ENCODE data around the gene RAN.
"Not testable (repeated sequence)": the region's sequence is repeated elsewhere in the genome, so short reads cannot be mapped to it uniquely, and the experiment has no call there.

The RAN gene

DNA sequence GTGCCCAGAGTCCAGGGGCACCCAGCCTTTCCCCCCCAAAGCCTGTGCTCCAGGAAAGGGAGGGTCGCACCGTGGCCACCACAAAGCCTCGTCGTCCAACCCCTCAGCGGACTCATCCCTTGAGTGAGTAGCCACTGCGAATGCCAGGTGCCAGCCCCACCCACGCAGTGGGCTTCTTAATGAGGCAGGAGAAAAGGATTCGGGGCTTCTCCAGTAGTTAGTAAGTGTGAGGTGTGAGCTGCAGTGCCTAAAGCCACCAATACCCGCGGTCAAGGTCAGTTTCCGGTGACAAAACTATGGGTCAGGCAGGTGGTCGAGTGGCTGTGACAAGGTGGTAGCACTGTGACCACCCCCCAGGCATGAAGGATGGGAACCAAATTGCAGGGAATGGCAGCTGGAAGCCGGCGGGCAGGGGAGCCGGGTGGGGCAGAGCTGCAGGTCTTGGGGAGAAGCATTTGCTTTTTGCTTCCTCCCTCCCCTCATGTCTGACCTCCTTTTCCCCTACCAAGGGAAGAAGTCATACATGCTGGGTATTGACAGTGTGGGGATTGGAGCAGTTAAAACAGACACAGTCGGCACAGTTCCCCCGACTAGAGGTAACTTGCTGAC, 8.0 kb downstream of the RAN start:
- Mint-ChIP-seq H3K27ac (peak overlapping the region; percentile 11), H3K4me1 (ENCODE audit: low read depth) (peaks cover 47% of the 10 kb centered on the region), H3K36me3 (peaks cover 12% of the 10 kb centered on the region), H3K4me3 (peak overlapping the region; percentile 78), H3K9me3 (ENCODE audit: low read depth) (no peaks in the 10 kb centered on the region), H3K27me3 (no peaks in the 10 kb centered on the region)

DNA sequence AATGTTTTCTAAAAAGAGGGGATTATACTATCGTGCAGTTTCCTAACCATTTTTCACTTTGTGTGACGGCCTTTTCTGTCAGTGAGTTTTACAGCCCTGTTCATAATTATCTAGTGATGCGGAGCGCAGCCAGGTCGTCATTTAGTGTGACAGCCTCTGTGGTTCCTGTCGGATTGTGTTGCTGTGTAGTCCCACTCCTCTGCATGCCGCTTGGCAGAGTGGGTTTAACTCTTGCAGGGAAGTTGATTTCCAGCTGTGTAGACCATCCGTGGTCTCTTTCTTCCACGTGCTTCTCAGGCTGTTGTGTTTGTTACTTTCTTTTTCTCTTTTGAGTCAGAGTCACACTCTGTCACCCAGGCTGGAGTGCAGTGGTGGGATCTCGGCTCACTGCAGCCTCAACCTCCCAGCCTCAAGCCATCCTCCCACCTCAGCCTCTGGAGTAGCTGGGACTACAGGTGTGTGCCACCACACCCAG, 8.6 kb downstream of the RAN start:
- Mint-ChIP-seq H3K4me1 (ENCODE audit: low read depth) (peaks cover 43% of the 10 kb centered on the region), H3K27me3 (no peaks in the 10 kb centered on the region), H3K36me3 (peaks cover 9% of the 10 kb centered on the region), H3K9me3 (ENCODE audit: low read depth) (no peaks in the 10 kb centered on the region), H3K27ac (peak overlapping the region; percentile 28), H3K4me3 (peak overlapping the region; percentile 78)

GRCh38 chr12:130881046-130881445, 9.2 kb downstream of the RAN start:
- H3K9me3 Mint-ChIP-seq (ENCODE audit: low read depth): no peaks in the 10 kb centered on the region
- H3K36me3 Mint-ChIP-seq: peaks cover 6% of the 10 kb centered on the region
- H3K27ac Mint-ChIP-seq: no peak overlapping the region
- peak overlapping the region; percentile 42 for H3K4me3 Mint-ChIP-seq
- peaks cover 37% of the 10 kb centered on the region for H3K4me1 Mint-ChIP-seq (ENCODE audit: low read depth)
- H3K27me3 Mint-ChIP-seq: no peaks in the 10 kb centered on the region

- H3K27me3 Mint-ChIP-seq: no peaks in the 10 kb centered on the region
- H3K9me3 Mint-ChIP-seq (ENCODE audit: low read depth): no peaks in the 10 kb centered on the region
- H3K4me1 Mint-ChIP-seq (ENCODE audit: low read depth): peaks cover 33% of the 10 kb centered on the region
- no peak overlapping the region for H3K27ac Mint-ChIP-seq
- H3K36me3 Mint-ChIP-seq: peaks cover 6% of the 10 kb centered on the region
- H3K4me3 Mint-ChIP-seq: no peak overlapping the region
Measured at GRCh38 chr12:130881548-130881947, 9.7 kb downstream of the RAN start.

GRCh38 chr12:130887190-130887589, 15.3 kb downstream of the RAN start:
- H3K4me3 Mint-ChIP-seq; H3K27me3 Mint-ChIP-seq; H3K36me3 Mint-ChIP-seq; H3K9me3 Mint-ChIP-seq (ENCODE audit: low read depth); H3K4me1 Mint-ChIP-seq (ENCODE audit: low read depth); H3K27ac Mint-ChIP-seq: not testable (repeated sequence)

- Mint-ChIP-seq H3K36me3 (peaks cover 2% of the 10 kb centered on the region), H3K9me3 (ENCODE audit: low read depth) (no peaks in the 10 kb centered on the region), H3K4me1 (ENCODE audit: low read depth) (no peaks in the 10 kb centered on the region), H3K27ac (no peak overlapping the region), H3K4me3 (no peak overlapping the region), H3K27me3 (peaks cover 1% of the 10 kb centered on the region)
Measured at GRCh38 chr12:130904064-130904463, 32.2 kb downstream of the RAN start.

DNA sequence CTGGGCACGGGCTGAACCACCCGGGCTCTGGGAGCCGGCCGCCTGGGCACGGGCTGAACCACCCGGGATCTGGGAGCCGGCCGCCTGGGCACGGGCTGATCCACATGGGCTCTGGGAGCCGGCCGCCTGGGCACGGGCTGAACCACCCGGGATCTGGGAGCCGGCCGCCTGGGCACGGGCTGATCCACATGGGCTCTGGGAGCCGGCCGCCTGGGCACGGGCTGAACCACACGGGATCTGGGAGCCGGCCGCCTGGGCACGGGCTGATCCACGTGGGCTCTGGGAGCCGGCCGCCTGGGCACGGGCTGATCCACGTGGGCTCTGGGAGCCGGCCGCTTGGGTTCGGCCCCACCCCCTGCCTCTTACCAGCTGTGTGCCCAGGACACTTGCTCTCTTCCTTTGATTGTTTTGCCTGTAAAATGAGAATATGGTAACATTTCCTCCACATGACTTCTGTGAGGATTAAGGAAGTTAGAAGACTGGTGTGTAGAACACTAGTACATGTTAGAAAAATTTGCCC, 33.1 kb downstream of the RAN start:
- H3K36me3 Mint-ChIP-seq; H3K4me1 Mint-ChIP-seq (ENCODE audit: low read depth); H3K4me3 Mint-ChIP-seq; H3K27ac Mint-ChIP-seq; H3K27me3 Mint-ChIP-seq; H3K9me3 Mint-ChIP-seq (ENCODE audit: low read depth): not testable (repeated sequence)

DNA sequence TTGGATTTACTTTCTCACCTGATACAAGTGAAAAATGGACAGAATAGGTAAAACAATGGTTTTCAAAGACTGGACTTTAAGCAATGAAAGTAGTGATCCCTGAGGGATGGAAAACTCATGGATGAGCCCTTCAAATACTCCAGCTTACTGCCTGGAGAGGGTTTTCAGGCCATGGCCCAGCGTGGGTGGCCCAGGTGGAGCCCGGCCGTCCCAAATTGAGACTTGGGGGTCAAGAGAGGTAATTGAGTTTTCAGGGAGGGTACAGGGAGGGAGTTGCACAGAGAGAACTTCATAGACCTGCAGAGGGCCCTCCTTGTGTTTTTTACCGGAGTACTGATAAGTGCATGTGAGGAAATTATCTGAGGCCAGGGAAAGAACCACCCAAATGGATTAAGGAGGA, 37.2 kb downstream of the RAN start:
- H3K27me3 Mint-ChIP-seq: peaks cover 8% of the 10 kb centered on the region
- no peaks in the 10 kb centered on the region for H3K4me1 Mint-ChIP-seq (ENCODE audit: low read depth)
- H3K27ac Mint-ChIP-seq: no peak overlapping the region
- peaks cover 17% of the 10 kb centered on the region for H3K9me3 Mint-ChIP-seq (ENCODE audit: low read depth)
- H3K4me3 Mint-ChIP-seq: no peak overlapping the region
- peaks cover 4% of the 10 kb centered on the region for H3K36me3 Mint-ChIP-seq

DNA sequence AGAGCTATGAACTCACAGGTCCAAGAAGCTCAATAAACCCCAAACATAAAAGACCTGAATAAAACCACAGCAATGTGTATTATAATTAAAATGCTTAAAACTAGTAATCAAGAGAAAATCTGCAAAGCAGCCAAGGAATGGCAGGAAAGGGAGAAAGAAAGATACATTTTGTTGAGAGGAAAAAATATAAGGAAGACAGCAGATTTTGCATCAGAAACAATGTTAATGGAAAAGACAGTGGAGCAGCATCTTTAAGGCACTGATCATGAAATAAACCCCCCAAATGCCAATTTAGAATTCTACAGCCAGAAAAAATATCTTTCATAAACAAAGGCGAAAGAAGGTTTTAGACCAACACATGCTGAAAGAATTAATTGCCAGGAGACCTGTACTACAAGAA, 39.3 kb downstream of the RAN start:
- Mint-ChIP-seq H3K36me3 (peaks cover 4% of the 10 kb centered on the region), H3K9me3 (ENCODE audit: low read depth) (peaks cover 17% of the 10 kb centered on the region), H3K27me3 (peaks cover 17% of the 10 kb centered on the region), H3K4me3 (no peak overlapping the region), H3K4me1 (ENCODE audit: low read depth) (peaks cover under 1% of the 10 kb centered on the region), H3K27ac (no peak overlapping the region)

DNA sequence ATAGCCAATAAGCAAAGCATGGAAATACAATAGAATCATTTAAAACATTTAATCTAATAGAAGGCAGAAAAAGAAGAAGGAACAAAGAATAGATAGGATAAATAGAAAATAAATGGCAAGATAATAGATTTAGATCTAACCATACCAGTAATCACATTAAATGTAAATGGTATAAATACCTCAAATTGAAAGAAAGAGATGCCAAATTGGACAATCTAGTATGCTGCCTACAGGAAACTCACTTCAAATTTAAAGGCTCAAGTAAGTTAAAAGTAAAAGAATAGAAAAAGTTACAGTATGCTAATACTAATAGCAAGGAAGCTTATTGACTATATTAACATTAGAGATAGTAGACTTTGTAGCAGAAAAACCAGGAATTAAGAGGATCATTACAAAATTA, 40.1 kb downstream of the RAN start:
- H3K27me3 Mint-ChIP-seq: peaks cover 24% of the 10 kb centered on the region
- no peak overlapping the region for H3K27ac Mint-ChIP-seq
- peaks cover 17% of the 10 kb centered on the region for H3K9me3 Mint-ChIP-seq (ENCODE audit: low read depth)
- H3K36me3 Mint-ChIP-seq: peaks cover 3% of the 10 kb centered on the region
- H3K4me3 Mint-ChIP-seq: no peak overlapping the region
- peaks cover 3% of the 10 kb centered on the region for H3K4me1 Mint-ChIP-seq (ENCODE audit: low read depth)

DNA sequence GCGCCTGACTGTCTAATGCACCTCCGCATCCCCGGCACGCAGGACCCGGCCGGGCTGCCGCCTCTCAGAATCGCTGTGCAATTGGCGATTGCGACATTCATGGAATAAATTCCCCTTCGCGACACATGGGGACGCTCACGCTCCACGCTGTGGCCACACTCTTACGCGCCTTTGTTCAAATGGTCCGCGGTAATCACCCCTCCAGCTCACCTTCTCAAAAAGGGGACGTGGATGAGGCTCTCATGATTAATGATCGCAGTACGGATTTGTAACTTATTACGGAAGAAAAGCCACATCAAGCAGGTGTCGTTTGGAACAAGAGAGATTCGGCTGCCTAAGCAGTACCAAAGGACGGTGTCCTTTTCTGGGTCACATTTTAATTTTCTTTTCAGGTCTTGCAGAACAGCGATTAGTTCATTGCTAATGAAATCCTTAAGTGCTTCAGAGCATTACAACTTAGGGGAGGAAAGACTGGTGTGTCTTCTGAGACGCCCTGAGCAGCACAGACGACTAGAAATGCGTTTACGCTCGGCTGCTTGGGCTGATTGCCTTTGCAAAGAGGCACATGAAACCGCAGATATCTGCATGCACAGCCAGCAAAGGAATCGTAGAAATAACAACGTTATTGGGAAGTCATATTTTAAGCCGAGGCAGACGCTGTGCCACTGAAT, 44.5 kb downstream of the RAN start:
- Mint-ChIP-seq H3K4me3 (peak overlapping the region; percentile 48), H3K27ac (no peak overlapping the region), H3K36me3 (no peaks in the 10 kb centered on the region), H3K27me3 (peaks cover 40% of the 10 kb centered on the region), H3K4me1 (ENCODE audit: low read depth) (peaks cover 3% of the 10 kb centered on the region), H3K9me3 (ENCODE audit: low read depth) (peaks cover 11% of the 10 kb centered on the region)

DNA sequence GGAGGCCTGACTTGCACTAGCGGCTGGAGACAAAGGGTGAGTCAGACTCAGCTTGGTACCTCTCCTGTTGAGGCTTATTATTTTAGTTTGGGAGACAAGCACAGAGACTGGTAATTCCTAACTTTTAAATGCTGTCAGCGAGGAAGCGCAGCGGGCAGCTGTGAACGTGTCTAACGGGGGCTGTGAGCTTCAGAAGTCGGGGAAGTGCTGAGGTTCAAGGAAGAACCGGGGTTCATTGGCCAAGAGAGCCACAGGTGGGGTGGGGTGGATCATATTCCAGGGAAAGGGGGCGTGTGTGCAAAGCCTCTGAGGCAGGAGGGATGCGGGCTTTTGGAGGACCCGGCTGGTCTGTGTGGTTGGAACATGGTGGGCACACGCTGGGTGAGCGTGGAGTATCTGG, 45.7 kb downstream of the RAN start:
- Mint-ChIP-seq H3K27me3 (peaks cover 38% of the 10 kb centered on the region), H3K9me3 (ENCODE audit: low read depth) (no peaks in the 10 kb centered on the region), H3K4me3 (no peak overlapping the region), H3K27ac (no peak overlapping the region), H3K36me3 (no peaks in the 10 kb centered on the region), H3K4me1 (ENCODE audit: low read depth) (peaks cover 3% of the 10 kb centered on the region)

- peaks cover 37% of the 10 kb centered on the region for H3K27me3 Mint-ChIP-seq
- H3K9me3 Mint-ChIP-seq (ENCODE audit: low read depth): no peaks in the 10 kb centered on the region
- H3K4me1 Mint-ChIP-seq (ENCODE audit: low read depth): peaks cover 3% of the 10 kb centered on the region
- no peaks in the 10 kb centered on the region for H3K36me3 Mint-ChIP-seq
- H3K4me3 Mint-ChIP-seq: no peak overlapping the region
- H3K27ac Mint-ChIP-seq: no peak overlapping the region
Measured at GRCh38 chr12:130919086-130919485, 47.2 kb downstream of the RAN start.

DNA sequence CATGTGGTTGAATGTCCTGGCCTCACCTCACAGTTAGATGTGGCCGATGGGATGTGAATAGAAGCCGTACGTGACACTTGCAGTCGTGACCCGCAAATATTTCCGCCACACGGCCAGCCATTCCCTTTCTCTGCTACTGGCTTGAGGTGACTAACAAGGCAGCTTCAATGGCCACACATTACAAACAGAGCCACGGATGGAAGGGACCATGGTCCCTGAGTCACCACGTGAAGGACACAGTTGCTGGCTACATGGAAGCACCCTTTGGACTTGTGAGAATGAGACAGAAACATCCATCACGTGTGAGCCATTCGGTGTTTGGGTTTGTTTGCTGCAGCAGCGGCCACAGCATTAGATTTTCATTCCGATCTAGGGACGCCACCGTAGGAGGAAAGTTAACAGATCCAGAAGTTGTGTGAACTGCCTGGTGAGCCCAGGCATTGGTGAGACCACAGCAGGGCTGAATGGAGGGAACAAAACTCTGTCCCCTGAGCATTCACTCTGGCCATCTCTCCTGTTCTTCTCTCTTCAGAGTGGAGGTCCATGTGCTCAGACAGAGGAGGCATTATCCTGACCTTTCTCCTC, 48.3 kb downstream of the RAN start:
- Mint-ChIP-seq H3K4me1 (ENCODE audit: low read depth) (peaks cover 3% of the 10 kb centered on the region), H3K9me3 (ENCODE audit: low read depth) (no peaks in the 10 kb centered on the region), H3K27ac (no peak overlapping the region), H3K36me3 (no peaks in the 10 kb centered on the region), H3K27me3 (peaks cover 34% of the 10 kb centered on the region), H3K4me3 (no peak overlapping the region)

- peaks cover 37% of the 10 kb centered on the region for H3K27me3 Mint-ChIP-seq
Measured at GRCh38 chr12:130920723-130921381, 49.0 kb downstream of the RAN start.

More at GRCh38 chr12:130920723-130921381, 49.0 kb downstream of the RAN start:
- H3K4me1 Mint-ChIP-seq (ENCODE audit: low read depth): peaks cover 3% of the 10 kb centered on the region
- no peaks in the 10 kb centered on the region for H3K36me3 Mint-ChIP-seq
- no peak overlapping the region for H3K27ac Mint-ChIP-seq
- no peak overlapping the region for H3K4me3 Mint-ChIP-seq
- no peaks in the 10 kb centered on the region for H3K9me3 Mint-ChIP-seq (ENCODE audit: low read depth)
